ENCODE results near the gene ANK3.

- TF ChIP-seq CTCF (IDR thresholded peaks at IDR 0.05 in 8 of 11, conservative IDR thresholded peaks at IDR 0.05 in 3 of 11): no peak
- no peak for TF ChIP-seq POLR2A (IDR thresholded peaks at IDR 0.05)
These were observed 79.8 kb downstream of the ANK3 start for GRCh38 chr10:60309891-60310290.

All from spleen (tissue), 7 donors.